Measurements from ENCODE around the gene MSANTD1. TPM values are rescaled to one million over a fixed set of nuclear protein-coding genes. Genes with fewer than 3 reads are reported as not detected.

MSANTD1 gene
- total and polyA plus RNA-seq, 2 donors (not counting 3 experiments of a cell fraction or from before 2014, with no cell fraction given) = 0.14 to 1.2 TPM

GRCh38 chr4:3231471-3231870 is 17.5 kb upstream of the MSANTD1 start:
- Histone ChIP-seq H3K9ac (replicated peaks; ENCODE audit: extremely low read depth, insufficient read depth, low read length) (no peak overlapping the region), H4K20me1 (replicated peaks; ENCODE audit: control insufficient read depth, extremely low read depth, insufficient read depth, low read length) (no peaks in the 10 kb centered on the region), H3K4me3 (replicated peaks in 1 of 3; ENCODE audit: insufficient read depth in 1 of 3, low read depth in 1 of 3, low read length in 3 of 3) (no peak overlapping the region), H3K79me2 (ENCODE audit: control insufficient read depth, insufficient read depth, low read length) (no peaks in the 10 kb centered on the region), H3K36me3 (ENCODE audit: control insufficient read depth in 2 of 2, extremely low read depth in 1 of 2, insufficient read depth in 2 of 2, low read length in 2 of 2) (peaks cover 0 to 67% of the 10 kb centered on the region in 2 experiments), H3K27ac (ENCODE audit: insufficient read depth, low read depth, low read length) (no peak overlapping the region), H3K4me1 (ENCODE audit: control insufficient read depth, extremely low read depth, insufficient read depth, low read length) (no peaks in the 10 kb centered on the region), H3K9me3 (replicated peaks; ENCODE audit: control insufficient read depth, insufficient read depth, low read length) (no peaks in the 10 kb centered on the region), H3K27me3 (ENCODE audit: control insufficient read depth in 2 of 2, insufficient read depth in 2 of 2, low read length in 2 of 2) (no peaks in the 10 kb centered on the region), H3K4me2 (ENCODE audit: insufficient read depth, low read length) (no peak overlapping the region), H3K9me1 (replicated peaks; ENCODE audit: control insufficient read depth, extremely low read depth, insufficient read depth, low read length) (no peaks in the 10 kb centered on the region), H2AFZ (ENCODE audit: low read depth, low read length) (no peak overlapping the region)
- TF ChIP-seq GATA2 (IDR thresholded peaks at IDR 0.05; ENCODE audit: insufficient read depth, insufficient read length, low read depth, low read length) (no peak), MAX (IDR thresholded peaks at IDR 0.05; ENCODE audit: insufficient read depth, insufficient read length) (no peak), EZH2 (IDR thresholded peaks at IDR 0.05; ENCODE audit: borderline replicate concordance, low read depth, low read length, severe bottlenecking) (no peak), MYC (IDR thresholded peaks at IDR 0.05; ENCODE audit: low read depth, low read length) (no peak), FOS (IDR thresholded peaks at IDR 0.05; ENCODE audit: borderline replicate concordance, insufficient read depth, low read length) (no peak), POLR2AphosphoS5 (IDR thresholded peaks at IDR 0.05; ENCODE audit: insufficient read depth, low read depth, low read length) (no peak), POLR2A (IDR thresholded peaks at IDR 0.05; ENCODE audit: low read depth, low read length) (no peak)
- no peak for FAIRE-seq
- dilution Hi-C loops (cut with MboI; ENCODE audit: extremely low pct_ligation_motif_present, low sequenced_read_pairs) (no loop called here), intact Hi-C loops (cut with micrococcal nuclease) (no loop called here)
- CTCF ChIA-PET = no interaction called here
- no peak for DNase-seq (ENCODE audit: low read depth, low spot score)
- POLR2A ChIA-PET = no interaction called here
- no TSS peak for BruUV-seq (replicated peaks)

- H3K36me3 ChIP-seq (ENCODE audit: control insufficient read depth in 2 of 2, extremely low read depth in 1 of 2, insufficient read depth in 2 of 2, low read length in 2 of 2) = peaks cover 0 to 66% of the 10 kb centered on the region in 2 experiments
Measured at GRCh38 chr4:3232001-3232400, 17.0 kb upstream of the MSANTD1 start.

More at GRCh38 chr4:3232001-3232400, 17.0 kb upstream of the MSANTD1 start:
- Histone ChIP-seq H3K9me1 (replicated peaks; ENCODE audit: control insufficient read depth, extremely low read depth, insufficient read depth, low read length) (no peaks in the 10 kb centered on the region), H3K9me3 (replicated peaks; ENCODE audit: control insufficient read depth, insufficient read depth, low read length) (no peaks in the 10 kb centered on the region), H3K27ac (ENCODE audit: insufficient read depth, low read depth, low read length) (no peak overlapping the region), H3K4me1 (ENCODE audit: control insufficient read depth, extremely low read depth, insufficient read depth, low read length) (no peaks in the 10 kb centered on the region), H3K79me2 (ENCODE audit: control insufficient read depth, insufficient read depth, low read length) (no peaks in the 10 kb centered on the region), H2AFZ (ENCODE audit: low read depth, low read length) (no peak overlapping the region), H4K20me1 (replicated peaks; ENCODE audit: control insufficient read depth, extremely low read depth, insufficient read depth, low read length) (no peaks in the 10 kb centered on the region), H3K4me3 (replicated peaks in 1 of 3; ENCODE audit: insufficient read depth in 1 of 3, low read depth in 1 of 3, low read length in 3 of 3) (no peak overlapping the region), H3K27me3 (ENCODE audit: control insufficient read depth in 2 of 2, insufficient read depth in 2 of 2, low read length in 2 of 2) (no peaks in the 10 kb centered on the region), H3K9ac (replicated peaks; ENCODE audit: extremely low read depth, insufficient read depth, low read length) (no peak overlapping the region), H3K4me2 (ENCODE audit: insufficient read depth, low read length) (no peak overlapping the region)
- DNase-seq (ENCODE audit: low read depth, low spot score) (no peak), FAIRE-seq (no peak)
- no TSS peak for BruUV-seq (replicated peaks)
- dilution Hi-C loops (cut with MboI; ENCODE audit: extremely low pct_ligation_motif_present, low sequenced_read_pairs) (no loop called here), intact Hi-C loops (cut with micrococcal nuclease) (no loop called here)
- no peak for TF ChIP-seq FOS (IDR thresholded peaks at IDR 0.05; ENCODE audit: borderline replicate concordance, insufficient read depth, low read length)
- no peak for TF ChIP-seq JUN (IDR thresholded peaks at IDR 0.05; ENCODE audit: borderline replicate concordance, insufficient read depth, insufficient read length, low read depth)
- no peak for TF ChIP-seq GATA2 (IDR thresholded peaks at IDR 0.05; ENCODE audit: insufficient read depth, insufficient read length, low read depth, low read length)
- TF ChIP-seq CTCF (IDR thresholded peaks at IDR 0.05; ENCODE audit: extremely low read depth in 1 of 2, insufficient read depth in 1 of 2, low read depth in 1 of 2, low read length in 2 of 2) = no peak
- no peak for TF ChIP-seq POLR2AphosphoS5 (IDR thresholded peaks at IDR 0.05; ENCODE audit: insufficient read depth, low read depth, low read length)
- TF ChIP-seq MYC (IDR thresholded peaks at IDR 0.05; ENCODE audit: low read depth, low read length) = no peak
- no peak for TF ChIP-seq EZH2 (IDR thresholded peaks at IDR 0.05; ENCODE audit: borderline replicate concordance, low read depth, low read length, severe bottlenecking)
- no peak for TF ChIP-seq MAX (IDR thresholded peaks at IDR 0.05; ENCODE audit: insufficient read depth, insufficient read length)
- TF ChIP-seq POLR2A (IDR thresholded peaks at IDR 0.05; ENCODE audit: low read depth, low read length) = no peak
- ChIA-PET CTCF (no interaction called here), POLR2A (no interaction called here)
